Occipital lobe (tissue), 2 donors: Measurements from ENCODE around the gene HSD17B14. TPM values are rescaled to one million over a fixed set of nuclear protein-coding genes. Genes with fewer than 3 reads are reported as not detected.

Source experiments
- DNase-seq: peaks from one replicate; lab custom pipeline; 2025; lab: John Stamatoyannopoulos, UW
- total RNA-seq: library from RNA; depleted of rRNA; stranded (reverse); fragments of >200 nt; gene quantifications from one replicate; pipeline ENCODE4 v1.2.3, GENCODE V29; 2014

The HSD17B14 gene
- total RNA-seq, 1 donor from 2014 or later, result 2.5 TPM

GRCh38 chr19:48830965-48831364, 5.3 kb downstream of the HSD17B14 start:
- DNase-seq, result no peak

DNA sequence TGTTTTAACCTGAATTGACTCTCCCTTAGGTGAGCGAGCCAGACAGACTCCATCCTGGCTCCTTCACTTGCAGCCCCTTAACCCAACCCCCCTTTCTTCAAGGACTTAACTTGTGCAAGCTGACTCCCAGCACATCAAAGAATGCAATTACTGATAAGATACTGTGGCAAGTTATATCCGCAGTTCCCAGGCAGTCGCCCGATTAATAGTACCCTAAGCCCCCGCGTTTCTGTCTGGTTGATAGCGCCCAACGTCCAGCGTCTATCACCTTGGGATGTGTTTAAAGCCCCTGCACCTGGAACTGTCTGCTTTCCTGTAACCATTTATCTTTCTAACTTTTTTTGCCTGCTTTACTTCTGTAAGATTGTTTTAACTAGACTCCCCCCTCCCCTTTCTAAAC, 6.2 kb downstream of the HSD17B14 start:
- no peak for DNase-seq

DNA sequence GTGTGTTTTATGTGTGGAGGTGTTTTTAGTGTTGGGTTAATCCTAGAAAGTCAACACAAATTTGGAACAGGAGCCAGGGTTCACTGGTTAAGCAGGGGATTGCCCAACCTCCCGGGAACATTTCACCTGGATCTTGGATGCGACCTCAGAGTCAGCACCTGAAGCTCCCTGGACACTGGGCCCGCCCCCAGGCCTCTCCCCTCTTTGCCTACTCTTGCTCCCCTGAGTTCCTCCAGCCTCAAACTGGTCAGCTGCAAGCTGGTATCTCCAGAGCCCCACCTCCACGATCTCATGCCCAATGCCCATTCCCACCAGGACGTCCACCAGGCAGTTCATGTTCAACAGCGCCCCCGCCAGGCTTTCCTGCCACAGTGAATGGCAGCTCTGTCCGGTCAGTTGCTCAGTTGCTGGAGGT, 9.7 kb downstream of the HSD17B14 start:
- DNase-seq, result no peak

DNA sequence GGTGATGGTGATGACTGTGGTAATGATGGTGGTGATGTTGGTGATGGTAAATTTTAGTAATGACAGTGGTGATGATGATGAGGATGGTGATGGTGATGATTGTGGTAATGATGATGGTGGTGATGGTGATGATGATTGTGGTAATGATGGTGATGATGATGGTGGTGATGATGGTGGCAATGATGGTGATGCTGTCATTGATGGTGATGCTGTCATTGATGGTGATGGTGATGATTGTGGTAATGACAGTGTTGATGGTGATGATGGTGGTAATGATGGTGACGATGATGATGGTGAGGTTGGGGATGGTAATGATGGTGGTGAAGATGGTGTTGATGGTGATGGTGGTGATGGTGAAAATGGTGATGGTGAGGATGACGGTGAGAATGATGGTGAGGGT, 13.8 kb downstream of the HSD17B14 start:
- no peak for DNase-seq

DNA sequence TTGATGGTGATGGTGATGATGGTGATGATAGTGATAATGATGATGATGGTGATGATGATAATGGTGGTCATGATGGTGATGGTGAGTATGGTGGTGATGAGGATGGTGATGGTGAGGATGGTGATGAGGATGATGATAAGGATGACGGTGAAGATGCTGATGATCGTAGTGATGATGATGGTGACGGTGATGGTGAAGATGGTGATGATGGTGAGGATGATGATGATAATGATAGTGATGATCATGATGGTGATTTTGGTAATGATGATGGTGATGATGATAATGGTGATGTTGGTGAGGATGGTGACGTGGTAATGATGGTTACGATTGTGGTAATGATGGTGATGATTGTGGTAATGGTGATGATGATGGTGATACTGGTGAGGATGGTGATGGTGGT, 14.7 kb downstream of the HSD17B14 start:
- no peak for DNase-seq

GRCh38 chr19:48819366-48819816, 16.9 kb downstream of the HSD17B14 start:
- DNase-seq, result no peak

DNA sequence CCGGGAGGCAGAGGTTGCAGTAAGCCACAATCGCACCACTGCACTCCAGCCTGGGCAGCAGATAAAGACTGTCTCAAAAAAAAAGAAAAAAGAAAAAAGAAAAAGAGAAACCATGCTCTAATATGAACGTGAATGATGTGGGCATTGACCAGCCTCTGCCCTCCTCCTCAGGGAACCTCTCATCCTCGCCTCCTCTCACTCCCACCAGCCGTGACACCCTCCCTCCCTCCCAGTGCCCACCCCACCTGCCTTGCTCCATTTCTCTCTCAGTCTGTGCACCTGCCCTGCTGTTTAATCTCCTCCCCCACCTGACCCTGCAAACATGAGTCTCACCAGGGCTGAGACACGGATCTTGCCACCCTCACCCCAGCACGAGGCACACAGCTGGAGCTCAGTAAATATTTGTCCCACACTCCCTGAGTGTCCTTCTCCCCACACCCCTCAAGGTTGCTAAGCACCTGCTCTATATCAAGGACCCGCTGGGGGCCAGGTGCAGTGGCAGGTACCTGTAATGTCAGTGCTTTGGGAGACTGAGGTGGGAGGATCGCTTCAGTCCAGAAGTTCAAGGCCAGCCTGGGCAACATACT, 18.0 kb downstream of the HSD17B14 start:
- DNase-seq, result no peak

- DNase-seq, result no peak
These were observed 18.6 kb downstream of the HSD17B14 start for GRCh38 chr19:48817585-48818124.

DNA sequence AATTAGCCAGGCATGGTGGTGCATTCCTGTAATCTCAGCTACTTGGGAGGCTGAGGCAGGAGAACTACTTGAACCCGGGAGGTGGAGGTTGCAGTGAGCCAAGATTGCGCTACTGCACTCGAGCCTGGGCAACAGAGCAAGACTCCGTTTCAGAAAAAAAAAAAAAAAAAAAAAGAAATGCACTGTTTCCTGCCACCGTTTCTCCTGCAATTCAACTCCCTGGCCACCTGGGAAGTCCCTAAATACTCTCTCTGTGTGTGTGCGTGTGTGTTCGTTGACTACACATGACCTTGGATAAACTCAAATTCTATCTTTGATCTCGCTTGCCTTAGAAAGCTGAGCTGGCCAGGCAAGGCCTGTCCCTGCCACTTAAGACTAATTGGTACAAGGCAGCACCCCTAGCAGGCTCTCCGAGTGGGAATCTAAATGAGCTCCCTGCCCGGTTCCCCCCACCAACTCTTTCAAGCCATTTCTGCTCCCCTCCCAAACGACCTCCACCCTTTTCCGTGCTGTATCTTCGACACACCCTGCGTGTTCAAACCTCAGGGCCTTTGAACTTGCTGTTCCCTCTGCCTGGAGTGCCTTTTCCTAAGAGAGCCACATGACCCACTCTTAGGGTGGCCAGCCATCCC, 20.3 kb downstream of the HSD17B14 start:
- no peak for DNase-seq

DNA sequence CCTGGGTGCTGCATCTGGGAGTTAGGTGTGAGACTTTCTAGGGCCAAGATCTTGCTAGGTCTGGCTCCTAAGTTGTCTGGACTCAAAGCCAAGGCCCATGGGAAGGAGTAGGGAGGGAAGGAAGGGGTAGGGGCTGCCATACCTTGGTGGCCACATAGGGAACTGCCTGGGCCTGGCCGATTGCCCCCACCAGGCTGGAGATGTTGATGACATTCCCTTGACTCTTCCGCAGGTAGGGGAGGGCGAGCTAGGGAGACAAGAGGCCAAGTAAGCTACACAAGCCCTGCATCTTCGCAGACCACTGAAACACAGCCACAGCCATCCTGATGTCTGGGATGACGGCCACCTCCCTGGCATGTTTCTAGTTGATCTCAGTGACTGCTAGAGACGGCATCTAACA, 21.4 kb downstream of the HSD17B14 start:
- DNase-seq, result no peak

- no peak for DNase-seq
These were observed 23.0 kb downstream of the HSD17B14 start for GRCh38 chr19:48813123-48813913.

GRCh38 chr19:48812094-48812929, 24.0 kb downstream of the HSD17B14 start:
- DNase-seq, result peak; percentile 72

- DNase-seq, result no peak
These were observed 26.1 kb downstream of the HSD17B14 start for GRCh38 chr19:48810151-48810550.

- no peak for DNase-seq
These were observed 28.5 kb downstream of the HSD17B14 start for GRCh38 chr19:48807590-48808308.

DNA sequence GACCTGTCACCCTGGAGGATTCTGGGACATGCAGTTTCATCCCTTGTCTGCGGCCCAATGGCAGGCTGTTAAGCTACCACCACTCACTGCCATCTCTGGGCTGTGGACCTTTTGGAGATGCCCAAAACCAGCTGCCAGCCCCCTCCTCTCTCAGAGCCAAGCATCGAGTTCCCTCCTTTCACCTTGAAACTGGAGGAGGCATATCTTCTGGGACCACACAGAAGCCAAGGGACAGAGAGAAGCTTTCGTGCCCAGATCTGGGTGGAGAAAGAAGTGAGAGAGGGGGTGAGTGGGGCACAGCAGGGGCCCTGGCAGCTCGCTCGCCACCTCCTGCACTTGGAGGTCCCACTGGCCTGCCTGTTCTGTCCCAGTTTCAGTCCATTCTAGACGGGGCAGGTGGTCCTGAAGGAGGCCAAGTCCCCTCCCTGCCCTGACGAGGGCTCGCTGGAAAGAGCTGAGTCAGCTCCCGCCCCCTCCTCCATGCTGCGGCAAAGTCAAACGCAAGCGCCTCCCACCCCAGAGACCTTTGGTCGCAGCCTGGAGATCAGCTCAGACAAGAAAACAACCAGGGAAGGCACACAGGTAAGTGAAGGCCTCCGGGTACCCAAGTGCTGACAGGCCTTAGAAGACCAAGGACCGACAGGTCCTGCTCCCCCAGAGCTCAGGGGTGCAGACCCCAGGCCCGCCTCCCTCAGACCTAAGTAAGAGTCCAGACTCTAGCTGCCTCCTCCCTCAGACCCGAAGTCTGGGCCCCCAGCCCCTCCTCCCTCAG, 29.3 kb downstream of the HSD17B14 start:
- no peak for DNase-seq

- peak; percentile 64 for DNase-seq
These were observed 29.8 kb downstream of the HSD17B14 start for GRCh38 chr19:48806518-48806817.

DNA sequence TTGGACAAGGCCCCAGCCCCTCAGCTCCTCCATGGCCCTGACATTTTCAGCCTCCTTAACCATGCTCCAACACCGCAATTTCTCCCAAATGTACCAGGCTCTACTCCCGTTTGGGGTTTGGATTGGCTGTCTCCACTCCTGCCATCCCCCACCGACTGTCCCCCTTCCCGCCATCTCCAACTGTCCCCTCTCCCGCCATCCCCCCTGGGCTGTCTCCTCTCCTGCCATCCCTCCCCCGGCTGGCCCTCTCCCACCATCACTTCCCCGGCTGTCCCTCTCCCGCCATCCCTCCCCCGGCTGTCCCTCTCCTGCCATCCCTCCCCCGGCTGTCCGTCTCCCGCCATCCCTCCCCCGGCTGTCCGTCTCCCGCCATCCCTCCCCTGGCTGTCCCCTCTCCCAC, 30.8 kb downstream of the HSD17B14 start:
- DNase-seq, result no peak

- no peak for DNase-seq
These were observed 31.8 kb downstream of the HSD17B14 start for GRCh38 chr19:48804496-48804895.

DNA sequence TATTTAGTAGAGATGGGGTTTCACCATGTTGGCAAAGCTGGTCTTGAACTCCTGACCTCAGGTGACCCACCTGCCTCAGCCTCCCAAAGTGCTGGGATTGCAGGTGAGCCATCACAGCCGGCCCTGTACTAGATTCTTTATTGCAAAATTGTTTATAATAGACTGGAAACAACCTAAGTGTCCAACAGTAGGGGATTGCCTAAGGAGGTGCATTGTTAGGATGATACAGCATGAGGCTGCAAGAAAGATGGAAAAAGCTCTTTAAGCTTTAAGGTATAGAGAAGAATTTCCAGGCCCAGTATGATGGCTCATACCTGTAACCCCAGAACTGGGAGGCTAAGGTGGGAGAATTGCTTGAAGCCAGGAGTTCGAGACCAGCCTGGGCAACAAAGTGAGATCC, 33.7 kb downstream of the HSD17B14 start:
- DNase-seq, result no peak
